Neural cell (in vitro differentiated cells): ENCODE data around the gene TAS2R13. TPM values are rescaled to one million over a fixed set of nuclear protein-coding genes. Genes with fewer than 3 reads are reported as not detected.

Source experiments
- H2AFZ ChIP-seq: fragments of 200-600, 300-800 bp; sonication (generic), shearing (Covaris generic); 2 replicates; pipeline ENCODE4 v1.6.0; 2014; ENCODE audit warnings: low read depth, mild to moderate bottlenecking, antibody characterized with exemption, low read length, moderate library complexity
- H3F3A ChIP-seq: fragments of 200-600 bp; shearing (Covaris generic); 2 replicates; pipeline ENCODE4 v1.6.1; 2016; ENCODE audit warnings: mild to moderate bottlenecking, moderate library complexity, mixed read lengths, antibody characterized with exemption, low read length; ENCODE audit not compliant: insufficient read depth, poor library complexity, severe bottlenecking
- H3K27ac ChIP-seq: fragments of 200-600, 300-800 bp; sonication (generic), shearing (Covaris generic); 2 replicates; pipeline ENCODE4 v1.5.1; 2014; ENCODE audit warnings: mild to moderate bottlenecking, low read length, moderate library complexity
- H3K27me3 ChIP-seq: fragments of 300-800, 200-600 bp; sonication (generic), shearing (Covaris generic); 2 replicates; pipeline ENCODE4 v1.6.0; 2014; ENCODE audit warnings: mild to moderate bottlenecking, low read depth, low read length, moderate library complexity; ENCODE audit not compliant: insufficient read depth
- H3K36me3 ChIP-seq: fragments of 300-800, 200-600 bp; sonication (generic), shearing (Covaris generic); 2 replicates; pipeline ENCODE4 v1.5.1; 2014; ENCODE audit warnings: mild to moderate bottlenecking, antibody characterized with exemption, low read length, moderate library complexity; ENCODE audit not compliant: insufficient read depth
- H3K4me2 ChIP-seq: fragments of 300-800, 200-600 bp; sonication (generic), shearing (Covaris generic); 2 replicates; pipeline ENCODE4 v1.6.0; 2014; ENCODE audit warnings: mild to moderate bottlenecking, low read length
- H3K4me3 ChIP-seq: fragments of 300-800, 200-600 bp; sonication (generic), shearing (Covaris generic); 2 replicates; pipeline ENCODE4 v1.5.1; 2014; ENCODE audit warnings: mild to moderate bottlenecking, low read length, moderate library complexity
- H3K79me2 ChIP-seq: fragments of 200-600 bp; shearing (Covaris generic); replicated peaks from 2 replicates; pipeline ENCODE4 v1.6.0; 2014; ENCODE audit warnings: mild to moderate bottlenecking, low read length, moderate library complexity; ENCODE audit not compliant: insufficient read depth
- H3K9ac ChIP-seq: fragments of 300-800, 200-600 bp; sonication (generic), shearing (Covaris generic); 2 replicates; pipeline ENCODE4 v1.6.1; 2016; ENCODE audit warnings: mild to moderate bottlenecking, low read length, mixed read lengths
- H3K9me2 ChIP-seq: fragments of 200-600 bp; shearing (Covaris generic); 2 replicates; pipeline ENCODE4 v1.6.1; 2016; ENCODE audit warnings: mild to moderate bottlenecking, low read length, mixed read lengths; ENCODE audit not compliant: insufficient read depth
- H3K9me3 ChIP-seq: fragments of 200-600, 300-800 bp; sonication (generic), shearing (Covaris generic); 2 replicates; pipeline ENCODE4 v1.6.1; 2016; ENCODE audit warnings: mild to moderate bottlenecking, mixed run types, low read length, moderate library complexity, mixed read lengths
- H4K20me1 ChIP-seq: fragments of 200-600 bp; shearing (Covaris generic); 2 replicates; pipeline ENCODE4 v1.6.1; 2016; ENCODE audit warnings: mild to moderate bottlenecking, mixed run types; ENCODE audit not compliant: insufficient read depth
- CTCF ChIP-seq: fragments of 450-650 bp; IDR thresholded peaks from 2 replicates; pipeline ENCODE4 v1.5.1; 2014; ENCODE audit warnings: antibody characterized with exemption, mild to moderate bottlenecking, moderate library complexity; ENCODE audit not compliant: poor library complexity, severe bottlenecking
- EP300 ChIP-seq: fragments of 450-650 bp; conservative IDR thresholded peaks from 2 replicates; pipeline ENCODE4 v1.6.1; 2014; ENCODE audit warnings: antibody characterized with exemption, mild to moderate bottlenecking, moderate library complexity; ENCODE audit not compliant: poor library complexity, severe bottlenecking
- EZH2 ChIP-seq: fragments of 200-600, 300-800 bp; shearing (Covaris generic), sonication (generic); IDR thresholded peaks from 2 replicates; pipeline ENCODE4 v1.6.1; 2014; ENCODE audit warnings: antibody characterized with exemption, low read length, borderline replicate concordance, mild to moderate bottlenecking; ENCODE audit not compliant: insufficient read depth, poor library complexity, severe bottlenecking
- MXI1 ChIP-seq: fragments of 450-650 bp; conservative IDR thresholded peaks from 2 replicates; pipeline ENCODE4 v1.6.1; 2014; ENCODE audit warnings: antibody characterized with exemption, mild to moderate bottlenecking; ENCODE audit not compliant: poor library complexity, severe bottlenecking
- POLR2AphosphoS5 ChIP-seq: IDR thresholded peaks from 2 replicates; pipeline ENCODE4 v1.6.1; 2012
- RAD21 ChIP-seq: fragments of 450-650 bp; conservative IDR thresholded peaks from 2 replicates; pipeline ENCODE4 v1.6.1; 2014; ENCODE audit warnings: antibody characterized with exemption, mild to moderate bottlenecking, moderate library complexity
- SMC3 ChIP-seq: fragments of 450-650 bp; conservative IDR thresholded peaks from 2 replicates; pipeline ENCODE4 v1.6.1; 2014; ENCODE audit warnings: antibody characterized with exemption, mild to moderate bottlenecking, moderate library complexity; ENCODE audit not compliant: poor library complexity
- TAF1 ChIP-seq: IDR thresholded peaks from 2 replicates; pipeline ENCODE4 v1.6.1; 2012; ENCODE audit warnings: low read depth
- polyA plus RNA-seq: library from polyadenylated mRNA; depleted of rRNA; stranded (reverse); fragments of >200 nt; gene quantifications from 2 replicates; pipeline ENCODE4 v1.2.3, GENCODE V29; 2014
- TF ChIP-seq, protein P1 (sequence below): IDR thresholded peaks from 2 replicates; pipeline ENCODE4 v1.6.1; 2012; ENCODE audit warnings: borderline replicate concordance

The TAS2R13 gene
- polyA plus RNA-seq, 1 donor from 2014 or later: 0.61 TPM

- no peaks in the 10 kb centered on the region for H3K36me3 ChIP-seq
- H2AFZ ChIP-seq: no peak overlapping the region
- no peaks in the 10 kb centered on the region for H3K79me2 ChIP-seq
- H3K9me2 ChIP-seq: no peaks in the 10 kb centered on the region
- H3K27me3 ChIP-seq: no peaks in the 10 kb centered on the region
- H3F3A ChIP-seq: no peaks in the 10 kb centered on the region
- H3K4me2 ChIP-seq: no peak overlapping the region
- no peak overlapping the region for H3K4me3 ChIP-seq
- TF ChIP-seq SMC3 (no peak), POLR2AphosphoS5 (no peak), TAF1 (no peak), RAD21 (no peak), CTCF (no peak), EP300 (no peak), MXI1 (no peak), EZH2 (no peak)
- TF ChIP-seq, protein P1, sequence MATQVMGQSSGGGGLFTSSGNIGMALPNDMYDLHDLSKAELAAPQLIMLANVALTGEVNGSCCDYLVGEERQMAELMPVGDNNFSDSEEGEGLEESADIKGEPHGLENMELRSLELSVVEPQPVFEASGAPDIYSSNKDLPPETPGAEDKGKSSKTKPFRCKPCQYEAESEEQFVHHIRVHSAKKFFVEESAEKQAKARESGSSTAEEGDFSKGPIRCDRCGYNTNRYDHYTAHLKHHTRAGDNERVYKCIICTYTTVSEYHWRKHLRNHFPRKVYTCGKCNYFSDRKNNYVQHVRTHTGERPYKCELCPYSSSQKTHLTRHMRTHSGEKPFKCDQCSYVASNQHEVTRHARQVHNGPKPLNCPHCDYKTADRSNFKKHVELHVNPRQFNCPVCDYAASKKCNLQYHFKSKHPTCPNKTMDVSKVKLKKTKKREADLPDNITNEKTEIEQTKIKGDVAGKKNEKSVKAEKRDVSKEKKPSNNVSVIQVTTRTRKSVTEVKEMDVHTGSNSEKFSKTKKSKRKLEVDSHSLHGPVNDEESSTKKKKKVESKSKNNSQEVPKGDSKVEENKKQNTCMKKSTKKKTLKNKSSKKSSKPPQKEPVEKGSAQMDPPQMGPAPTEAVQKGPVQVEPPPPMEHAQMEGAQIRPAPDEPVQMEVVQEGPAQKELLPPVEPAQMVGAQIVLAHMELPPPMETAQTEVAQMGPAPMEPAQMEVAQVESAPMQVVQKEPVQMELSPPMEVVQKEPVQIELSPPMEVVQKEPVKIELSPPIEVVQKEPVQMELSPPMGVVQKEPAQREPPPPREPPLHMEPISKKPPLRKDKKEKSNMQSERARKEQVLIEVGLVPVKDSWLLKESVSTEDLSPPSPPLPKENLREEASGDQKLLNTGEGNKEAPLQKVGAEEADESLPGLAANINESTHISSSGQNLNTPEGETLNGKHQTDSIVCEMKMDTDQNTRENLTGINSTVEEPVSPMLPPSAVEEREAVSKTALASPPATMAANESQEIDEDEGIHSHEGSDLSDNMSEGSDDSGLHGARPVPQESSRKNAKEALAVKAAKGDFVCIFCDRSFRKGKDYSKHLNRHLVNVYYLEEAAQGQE: no peak
- H3K9ac ChIP-seq: no peak overlapping the region
- H4K20me1 ChIP-seq: no peaks in the 10 kb centered on the region
- peaks cover 14% of the 10 kb centered on the region for H3K9me3 ChIP-seq
- H3K27ac ChIP-seq: no peak overlapping the region
These were observed 46.7 kb upstream of the TAS2R13 start for GRCh38 chr12:10956085-10956484.

GRCh38 chr12:10952645-10953044, 43.3 kb upstream of the TAS2R13 start:
- peaks cover 14% of the 10 kb centered on the region for H3K9me3 ChIP-seq
- H3K4me3 ChIP-seq: no peak overlapping the region
- H4K20me1 ChIP-seq: no peaks in the 10 kb centered on the region
- H3K9me2 ChIP-seq: no peaks in the 10 kb centered on the region
- no peak for TF ChIP-seq SMC3
- no peak for TF ChIP-seq EP300
- TF ChIP-seq, protein P1: no peak
- no peak for TF ChIP-seq POLR2AphosphoS5
- no peak for TF ChIP-seq MXI1
- no peaks in the 10 kb centered on the region for H3F3A ChIP-seq
- no peaks in the 10 kb centered on the region for H3K27me3 ChIP-seq
- H3K9ac ChIP-seq: no peak overlapping the region
- H3K79me2 ChIP-seq: no peaks in the 10 kb centered on the region
- H3K27ac ChIP-seq: no peak overlapping the region
- H3K36me3 ChIP-seq: no peaks in the 10 kb centered on the region
- H2AFZ ChIP-seq: no peak overlapping the region
- no peak overlapping the region for H3K4me2 ChIP-seq
